NCI-H524 treated with DMSO at 0.1 percent for 48 hours (cell line): Measurements from ENCODE around the gene SAG.
"Not testable (repeated sequence)": the region's sequence is repeated elsewhere in the genome, so short reads cannot be mapped to it uniquely, and the experiment has no call there.

ENCODE experiments used
- DNase-seq: peaks from one replicate; lab custom pipeline; 2025; lab: John Stamatoyannopoulos, UW

The SAG gene

DNA sequence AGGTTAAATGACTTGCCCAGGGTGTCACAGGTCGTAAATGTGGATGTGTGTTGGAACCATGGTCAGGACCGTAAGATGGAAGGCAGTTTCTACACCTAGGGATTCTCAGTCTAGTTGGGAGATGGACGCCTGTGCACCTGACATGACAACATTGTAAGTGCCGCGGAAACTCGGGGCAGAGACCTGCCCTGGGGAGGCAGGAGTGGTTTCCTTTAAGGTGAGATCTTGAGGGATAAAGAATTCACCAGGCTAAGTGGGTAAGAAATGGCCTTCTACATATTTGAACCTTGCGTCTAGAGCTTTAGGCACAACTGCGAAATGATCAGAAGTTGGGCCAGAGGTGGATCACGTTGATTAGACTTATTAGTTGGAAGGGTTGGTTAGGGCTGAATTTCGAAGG, 48.3 kb downstream of the SAG start:
- no peak for DNase-seq

DNA sequence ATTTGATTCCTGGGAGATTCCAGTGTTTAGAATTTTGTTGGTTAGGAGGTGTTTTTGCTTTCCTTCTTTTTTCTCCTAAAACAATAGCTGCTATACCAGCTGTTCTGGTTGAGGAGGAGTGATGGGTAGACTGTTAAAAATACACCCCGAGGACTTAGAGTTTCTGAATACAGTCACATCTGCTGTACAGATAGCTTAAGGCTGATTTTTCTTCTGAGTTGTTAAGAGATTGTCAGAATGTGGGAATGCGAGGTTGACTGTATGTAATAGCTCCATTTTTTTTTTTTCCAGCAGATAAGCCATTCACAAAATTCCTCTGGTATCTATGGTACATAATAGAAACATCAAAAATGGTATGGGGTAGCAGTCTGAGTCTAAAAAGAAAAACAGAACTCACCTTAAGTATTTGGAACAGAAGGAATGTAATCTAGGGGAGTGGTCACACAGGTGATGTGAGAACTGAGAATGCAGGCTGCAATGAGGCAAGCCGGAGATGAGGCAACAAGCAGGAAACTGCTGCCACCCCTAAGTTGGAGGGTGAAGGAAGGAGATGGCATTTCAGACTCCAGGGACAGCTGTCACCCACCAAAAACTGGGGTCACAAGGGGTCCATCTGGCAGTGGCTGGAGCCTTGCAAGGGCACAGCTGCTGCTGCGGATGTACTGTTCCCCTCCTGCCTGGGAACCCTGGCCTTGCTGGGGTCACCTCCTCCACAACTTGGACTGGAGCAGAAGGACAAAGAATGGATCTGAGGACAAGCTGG, 49.1 kb downstream of the SAG start:
- DNase-seq = no peak

GRCh38 chr2:233358335-233358734, 50.7 kb downstream of the SAG start:
- DNase-seq = no peak

GRCh38 chr2:233358947-233359346, 51.3 kb downstream of the SAG start:
- no peak for DNase-seq

DNA sequence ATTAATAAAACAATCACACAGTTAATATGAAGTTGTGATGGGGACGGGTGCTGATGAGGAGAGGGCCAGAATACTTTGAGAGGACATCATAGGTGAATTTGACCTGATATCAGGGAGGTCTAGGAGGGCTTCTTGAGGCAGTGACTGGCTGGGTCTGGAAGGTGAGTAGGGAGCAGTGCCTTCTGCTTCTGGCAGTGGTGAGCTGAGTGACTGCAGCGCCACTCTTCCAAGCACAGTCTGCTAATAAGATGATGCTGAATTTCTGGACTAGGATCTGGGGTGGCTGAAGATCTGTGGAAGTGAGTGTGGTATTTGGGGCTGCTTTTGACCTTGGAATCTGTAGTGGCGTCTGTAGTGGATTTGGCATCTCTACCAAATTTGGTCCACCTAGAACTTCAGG, 52.2 kb downstream of the SAG start:
- no peak for DNase-seq

DNA sequence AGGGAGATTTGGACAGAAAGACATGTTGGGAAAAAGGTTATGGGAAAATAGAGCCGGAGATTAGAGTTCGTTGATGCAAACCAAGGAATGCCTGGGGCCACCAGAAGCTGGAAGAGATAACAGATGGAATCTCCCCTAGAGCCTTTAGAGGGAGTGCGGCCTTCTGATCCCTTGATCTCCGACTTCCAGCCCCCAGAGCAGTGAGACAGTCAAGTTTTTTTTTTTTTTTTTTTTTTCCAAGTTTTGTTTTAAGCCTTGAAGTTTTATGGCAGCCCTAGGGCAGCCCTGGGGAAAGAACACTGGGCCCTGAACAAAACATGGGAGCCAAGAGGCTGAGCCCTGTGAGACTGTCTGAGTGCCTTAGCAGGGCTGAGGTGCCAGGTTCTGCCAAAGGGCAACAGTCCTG, 53.2 kb downstream of the SAG start:
- DNase-seq = no peak

- DNase-seq = no peak
These were observed 53.7 kb downstream of the SAG start for GRCh38 chr2:233361297-233361696.

DNA sequence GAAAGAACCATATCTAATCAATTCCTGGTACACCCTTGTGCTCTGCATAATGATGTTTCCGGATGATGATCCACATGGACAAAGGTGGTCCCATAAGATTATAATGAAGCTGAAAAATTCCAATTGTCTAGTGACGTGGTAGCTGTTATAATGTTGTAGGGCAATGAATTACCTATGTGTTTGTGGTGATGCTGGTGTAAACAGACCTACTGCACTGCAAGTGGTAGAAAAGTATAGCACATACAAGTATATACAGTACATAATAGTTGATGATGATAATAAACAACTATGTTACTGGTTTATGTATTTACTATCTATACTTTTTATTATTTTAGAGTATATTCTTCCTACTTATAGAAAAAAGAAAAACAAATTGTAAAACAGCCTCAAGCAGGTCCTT, 55.1 kb downstream of the SAG start:
- DNase-seq = no peak

DNA sequence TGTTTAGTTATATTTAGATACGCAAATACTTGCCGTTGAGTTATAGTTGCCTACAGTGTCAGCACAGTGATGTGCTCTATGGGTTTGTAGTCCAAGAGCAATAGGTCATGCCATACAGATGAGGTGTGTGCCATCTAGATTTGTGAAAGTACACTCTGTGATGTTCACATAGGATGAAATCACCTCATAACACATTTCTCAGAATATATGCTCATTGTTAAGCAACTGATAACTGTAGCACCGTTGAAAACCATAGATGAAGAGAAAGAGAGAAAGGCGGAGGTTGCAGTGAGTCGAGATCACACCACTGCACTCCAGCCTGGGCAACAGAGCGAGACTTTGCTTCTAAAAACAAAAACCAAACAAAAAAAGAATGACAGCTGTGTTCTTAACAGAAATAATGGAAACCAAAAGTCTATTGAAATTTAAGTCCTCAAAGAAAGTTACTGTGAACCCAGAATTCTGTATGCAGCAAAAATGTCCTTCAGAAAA, 56.2 kb downstream of the SAG start:
- no peak for DNase-seq

DNA sequence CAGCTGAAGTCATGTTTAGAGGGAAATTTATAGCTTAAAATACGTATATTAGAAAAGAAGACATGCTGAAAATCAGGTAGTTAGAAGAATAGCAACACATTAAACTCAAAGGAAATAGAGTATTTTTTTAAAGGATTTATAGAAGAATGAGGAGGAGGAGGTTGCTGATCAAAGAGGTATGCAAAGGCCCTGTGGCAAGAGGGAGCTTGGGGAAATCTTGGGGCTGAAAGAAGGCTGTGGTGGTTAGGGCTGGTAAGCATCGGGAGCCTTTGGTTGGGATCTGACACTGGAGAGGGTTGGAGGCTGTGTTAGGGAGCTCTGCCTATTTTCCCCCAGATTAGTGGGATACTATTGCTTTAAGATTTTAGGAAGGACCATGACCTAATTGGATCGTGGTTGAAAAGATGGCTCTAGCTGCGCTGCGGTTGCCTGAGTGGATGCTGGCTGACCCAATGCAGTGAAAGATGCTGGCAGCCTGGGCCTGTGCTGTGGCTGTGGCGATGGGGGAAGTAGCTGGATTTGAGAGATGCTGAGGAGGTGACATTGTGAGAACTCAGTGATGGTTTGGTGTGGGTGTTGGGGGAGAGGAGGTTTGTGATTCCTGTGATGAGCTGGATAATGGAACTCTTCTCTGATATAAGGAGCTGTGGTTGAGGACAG, 58.4 kb downstream of the SAG start:
- DNase-seq = no peak

DNA sequence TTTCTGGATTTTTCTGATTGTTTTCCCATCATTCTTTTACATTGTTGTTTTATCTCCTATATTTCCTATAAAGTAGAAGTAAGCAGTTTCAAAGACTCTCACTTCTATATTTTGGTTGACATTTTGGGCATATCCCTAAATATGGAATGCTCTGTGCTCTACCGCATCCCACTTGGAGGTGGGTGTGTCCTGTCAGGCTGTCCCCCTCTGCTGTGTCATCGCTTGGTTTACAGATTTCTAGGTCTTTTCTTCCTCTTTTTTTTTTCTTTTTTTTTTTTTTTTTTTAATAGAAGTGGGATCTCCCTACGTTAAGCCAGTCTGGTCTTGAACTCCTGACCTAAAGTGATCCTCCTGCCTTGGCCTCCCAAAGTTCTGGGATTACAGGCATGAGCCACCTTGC, 60.0 kb downstream of the SAG start:
- no peak for DNase-seq

GRCh38 chr2:233368756-233369155, 61.1 kb downstream of the SAG start:
- no peak for DNase-seq

- DNase-seq = no peak
These were observed 61.8 kb downstream of the SAG start for GRCh38 chr2:233369462-233369861.

DNA sequence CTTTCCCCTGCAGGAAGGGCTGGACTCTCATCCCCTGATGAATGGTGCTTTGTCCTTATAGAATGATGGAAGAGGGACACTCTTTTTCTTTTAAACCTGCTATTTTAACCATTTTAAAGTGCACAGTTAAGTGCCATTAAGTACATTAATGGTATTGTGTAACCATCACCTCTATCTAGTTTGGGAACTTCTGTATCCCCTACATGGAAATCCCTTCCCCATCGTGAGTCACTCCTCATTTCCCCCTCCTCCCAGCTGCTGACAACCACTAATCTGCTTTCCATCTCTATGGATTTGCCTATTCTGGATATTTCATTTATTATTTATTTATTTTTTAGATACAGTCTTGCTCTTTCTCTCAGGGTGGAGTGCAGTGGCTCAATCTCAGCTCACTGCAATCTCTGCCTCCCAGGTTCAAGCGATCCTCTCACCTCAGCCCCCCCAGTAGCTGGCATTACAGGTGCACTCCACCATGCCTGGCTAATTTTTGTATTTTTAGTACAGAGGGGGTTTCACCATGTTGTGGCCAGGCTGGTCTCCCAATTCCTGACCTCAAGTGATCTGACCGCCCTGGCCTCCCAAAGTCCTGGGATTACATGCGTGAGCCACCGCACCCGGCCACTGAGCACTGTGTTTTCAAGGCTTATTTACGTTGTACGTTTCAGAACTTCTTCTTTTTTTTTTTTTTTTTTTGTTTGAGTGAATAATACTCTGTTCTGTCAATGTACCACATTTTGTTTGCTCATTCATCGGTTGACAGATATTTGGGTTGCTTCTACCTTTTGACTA, 62.5 kb downstream of the SAG start:
- DNase-seq = no peak

- no peak for DNase-seq
These were observed 64.0 kb downstream of the SAG start for GRCh38 chr2:233371641-233372040.

DNA sequence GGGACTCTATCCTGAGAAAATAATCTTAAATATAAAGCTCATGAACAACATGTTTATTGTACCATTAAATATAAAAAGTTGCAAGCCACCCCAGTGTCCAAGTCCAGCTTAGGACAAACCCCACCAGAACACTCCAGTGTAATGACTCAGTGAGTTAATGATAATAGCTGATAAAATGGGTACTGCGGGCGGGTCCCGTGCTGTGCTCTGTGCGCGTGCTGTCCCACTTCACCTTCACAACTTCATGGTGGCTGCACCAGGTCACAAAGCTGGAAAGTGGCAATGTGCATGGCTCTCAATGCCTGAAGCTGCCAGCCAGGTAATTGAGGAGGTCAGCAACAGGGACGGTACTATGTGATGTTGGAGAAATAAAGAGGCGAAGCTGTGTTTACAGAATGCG, 65.2 kb downstream of the SAG start:
- DNase-seq = no peak

GRCh38 chr2:233373316-233373715, 65.7 kb downstream of the SAG start:
- DNase-seq = no peak

GRCh38 chr2:233374776-233375175, 67.2 kb downstream of the SAG start:
- not testable (repeated sequence) for DNase-seq

DNA sequence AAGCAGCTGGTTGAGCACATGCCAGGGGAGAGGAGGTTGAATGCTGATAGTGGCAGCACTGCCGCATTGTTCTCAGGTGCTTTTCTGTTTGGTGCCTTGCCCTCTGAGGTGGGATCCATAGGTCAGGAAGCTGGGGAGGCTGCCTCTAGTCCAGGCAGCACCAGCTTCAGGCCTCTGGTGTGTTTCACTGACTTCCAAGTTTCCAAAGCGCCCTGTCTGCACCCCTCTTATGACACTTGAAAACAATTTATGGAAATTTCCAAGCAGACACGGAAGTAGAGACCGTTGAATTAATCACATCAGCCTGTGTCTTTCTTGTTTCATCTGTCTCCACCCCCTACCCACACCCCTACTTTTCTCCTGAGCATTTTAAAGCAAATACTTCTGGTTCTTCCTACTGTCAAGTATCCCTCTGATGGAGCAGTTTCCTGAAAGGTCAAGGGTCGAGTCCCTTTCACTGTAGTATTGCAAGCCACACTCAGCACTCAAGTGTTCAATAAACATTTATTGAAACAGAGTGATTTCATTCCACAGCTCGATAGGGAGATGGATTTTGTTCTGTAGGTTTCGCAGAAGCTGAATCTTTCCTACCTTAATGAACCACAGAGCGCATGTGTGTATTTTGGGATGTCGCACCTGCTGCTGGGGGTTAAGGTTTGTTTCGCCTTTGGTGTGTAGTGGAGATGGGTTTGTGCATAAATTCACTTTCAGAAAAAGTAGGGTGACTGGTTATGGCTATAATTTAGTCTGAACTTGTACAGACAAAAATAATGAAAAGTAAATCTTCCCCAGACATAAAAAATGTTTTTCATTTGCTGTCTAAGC, 68.1 kb downstream of the SAG start:
- no peak for DNase-seq

GRCh38 chr2:233379034-233379433, 71.4 kb downstream of the SAG start:
- no peak for DNase-seq

DNA sequence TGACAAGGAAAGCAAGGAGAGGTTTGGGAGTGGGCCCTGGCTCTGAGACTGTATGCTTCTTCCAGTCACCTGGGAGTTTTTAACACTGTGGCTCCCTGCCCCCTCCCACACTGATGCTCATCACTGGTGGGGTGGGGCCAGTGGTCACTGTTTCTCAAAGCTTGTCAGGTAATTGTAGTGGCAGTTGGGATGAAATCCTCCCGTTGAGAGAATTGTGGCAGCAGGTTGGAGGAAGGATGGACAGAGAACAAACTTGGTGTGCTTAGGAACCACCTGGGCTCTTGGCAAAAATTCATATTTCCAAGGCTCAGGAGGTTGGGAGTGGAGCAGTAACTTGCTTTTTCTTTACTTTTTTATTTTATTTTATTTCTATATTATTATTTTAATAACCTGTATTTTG, 71.8 kb downstream of the SAG start:
- DNase-seq = no peak
